Retinal pigment epithelial cell (primary cell): ENCODE measurements around the gene MRTFA.

Experiments
- DNase-seq: peaks from one replicate; pipeline ENCODE4 v3.0.0-alpha.2; 2010; ENCODE audit warnings: low read depth
- H3K4me3 ChIP-seq: 2 replicates; pipeline ENCODE4 v1.5.1; 2011; ENCODE audit warnings: mild to moderate bottlenecking, low read length, control low read depth, moderate library complexity
- TF ChIP-seq, protein P1 (sequence below): conservative IDR thresholded peaks from 2 replicates; pipeline ENCODE4 v1.5.1; 2011; ENCODE audit warnings: low read depth, low read length, control low read depth, inconsistent platforms

Gene MRTFA

GRCh38 chr22:40519284-40519947 lies 117.1 kb downstream of the MRTFA start:
- TF ChIP-seq, protein P1, sequence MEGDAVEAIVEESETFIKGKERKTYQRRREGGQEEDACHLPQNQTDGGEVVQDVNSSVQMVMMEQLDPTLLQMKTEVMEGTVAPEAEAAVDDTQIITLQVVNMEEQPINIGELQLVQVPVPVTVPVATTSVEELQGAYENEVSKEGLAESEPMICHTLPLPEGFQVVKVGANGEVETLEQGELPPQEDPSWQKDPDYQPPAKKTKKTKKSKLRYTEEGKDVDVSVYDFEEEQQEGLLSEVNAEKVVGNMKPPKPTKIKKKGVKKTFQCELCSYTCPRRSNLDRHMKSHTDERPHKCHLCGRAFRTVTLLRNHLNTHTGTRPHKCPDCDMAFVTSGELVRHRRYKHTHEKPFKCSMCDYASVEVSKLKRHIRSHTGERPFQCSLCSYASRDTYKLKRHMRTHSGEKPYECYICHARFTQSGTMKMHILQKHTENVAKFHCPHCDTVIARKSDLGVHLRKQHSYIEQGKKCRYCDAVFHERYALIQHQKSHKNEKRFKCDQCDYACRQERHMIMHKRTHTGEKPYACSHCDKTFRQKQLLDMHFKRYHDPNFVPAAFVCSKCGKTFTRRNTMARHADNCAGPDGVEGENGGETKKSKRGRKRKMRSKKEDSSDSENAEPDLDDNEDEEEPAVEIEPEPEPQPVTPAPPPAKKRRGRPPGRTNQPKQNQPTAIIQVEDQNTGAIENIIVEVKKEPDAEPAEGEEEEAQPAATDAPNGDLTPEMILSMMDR = no peak
- no peak for DNase-seq
- no peak overlapping the region for H3K4me3 ChIP-seq

DNA sequence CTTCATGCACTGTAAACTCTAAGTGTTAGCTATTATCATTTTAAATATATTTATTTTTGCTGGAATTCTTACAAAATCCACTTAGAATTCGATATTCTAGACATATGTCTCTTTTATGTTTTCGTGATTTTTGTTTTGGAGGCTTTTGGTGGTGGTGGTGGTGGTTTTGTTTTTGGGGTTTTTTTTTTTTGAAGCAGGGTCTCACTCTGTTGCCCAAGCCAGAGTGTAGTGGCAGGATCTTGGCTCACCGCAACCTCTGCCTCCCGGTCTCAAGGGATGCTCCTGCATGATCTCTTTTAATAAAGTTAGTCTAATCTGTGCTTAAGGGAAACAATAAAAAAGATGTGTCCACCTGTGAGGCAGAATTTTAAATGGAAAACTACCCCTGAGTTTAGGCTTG lies 117.7 kb downstream of the MRTFA start:
- TF ChIP-seq, protein P1 = no peak
- no peak for DNase-seq
- no peak overlapping the region for H3K4me3 ChIP-seq

- TF ChIP-seq, protein P1 = no peak
- no peak for DNase-seq
- no peak overlapping the region for H3K4me3 ChIP-seq
Measured at GRCh38 chr22:40517631-40518030, 118.9 kb downstream of the MRTFA start.

GRCh38 chr22:40516416-40516815 lies 120.1 kb downstream of the MRTFA start:
- H3K4me3 ChIP-seq = no peak overlapping the region
- TF ChIP-seq, protein P1 = no peak
- DNase-seq = no peak

DNA sequence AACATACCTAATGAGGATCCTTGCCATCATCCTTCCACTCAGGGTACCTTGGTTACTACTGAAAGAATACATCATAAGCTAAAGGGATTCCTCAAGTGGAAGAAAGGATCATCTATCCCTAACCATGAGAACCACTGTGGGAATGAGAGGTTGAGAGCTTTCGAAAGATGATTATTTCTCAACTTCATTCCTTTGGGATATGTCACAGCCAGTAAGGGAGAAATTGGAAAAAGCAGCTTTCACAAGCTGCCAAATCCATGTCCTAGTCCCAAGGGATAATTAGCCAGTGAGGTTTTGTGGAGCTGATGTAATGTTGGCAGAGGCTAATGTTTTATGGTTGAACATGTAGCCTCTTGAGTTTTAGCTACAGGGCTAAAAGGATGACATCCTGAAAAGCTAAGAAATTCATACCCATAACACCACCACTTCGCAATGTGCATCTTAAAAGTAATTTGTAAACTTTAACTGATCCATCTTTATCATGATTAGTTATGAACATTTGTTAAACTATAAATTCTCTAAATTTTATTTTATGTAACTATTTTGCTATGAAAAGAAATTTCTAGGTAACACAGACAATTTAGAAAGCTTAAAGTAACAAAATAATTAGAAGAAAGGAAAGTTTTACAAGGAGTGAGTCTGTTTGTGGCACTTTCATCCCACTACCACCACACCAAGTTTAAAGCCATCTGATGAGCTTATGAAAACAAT lies 123.9 kb downstream of the MRTFA start:
- DNase-seq = peak; percentile 83
- TF ChIP-seq, protein P1 = no peak
- H3K4me3 ChIP-seq = no peak overlapping the region

DNA sequence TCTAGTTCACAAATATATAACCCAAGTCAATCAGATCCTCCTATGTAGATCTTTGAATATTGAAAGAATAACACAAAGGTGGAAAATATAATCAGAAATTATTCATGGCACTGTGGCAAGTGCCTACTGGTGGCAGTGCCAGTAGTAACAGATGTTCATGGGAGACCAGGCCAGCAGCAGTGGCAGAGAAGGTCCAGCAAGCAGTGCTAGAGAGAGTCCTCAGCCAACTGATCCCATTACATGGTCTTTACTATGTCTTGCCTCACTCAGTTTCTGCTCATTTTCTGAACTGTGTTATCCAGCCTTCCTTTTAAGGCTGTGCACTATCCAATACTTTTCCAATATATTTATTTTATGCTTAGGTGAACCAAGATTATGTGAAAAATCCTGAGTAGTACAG lies 124.9 kb downstream of the MRTFA start:
- no peak overlapping the region for H3K4me3 ChIP-seq
- DNase-seq = no peak
- TF ChIP-seq, protein P1 = no peak
